OCI-LY1 (cell line): ENCODE results near the gene FDPS.

Experiments used
- CTCF ChIP-seq: fragments of 200-600 bp; sonication (generic), shearing (Covaris generic); IDR thresholded peaks from 2 replicates; pipeline ENCODE4 v1.5.1; 2017; ENCODE audit warnings: mild to moderate bottlenecking, antibody characterized with exemption, low read length, moderate library complexity, mixed read lengths
- EZH2 ChIP-seq: fragments of 200-600 bp; sonication (generic), shearing (Covaris generic); IDR thresholded peaks from 2 replicates; pipeline ENCODE4 v1.8.0; 2017; ENCODE audit warnings: borderline replicate concordance, mixed run types, mild to moderate bottlenecking, antibody characterized with exemption, low read length, moderate library complexity, mixed read lengths

GRCh38 chr1:155322953-155323728, 14.5 kb downstream of the FDPS start:
- peak; percentile 86 for TF ChIP-seq CTCF
- TF ChIP-seq EZH2: no peak
